Measurements from ENCODE around the gene TPSB2.

DNA sequence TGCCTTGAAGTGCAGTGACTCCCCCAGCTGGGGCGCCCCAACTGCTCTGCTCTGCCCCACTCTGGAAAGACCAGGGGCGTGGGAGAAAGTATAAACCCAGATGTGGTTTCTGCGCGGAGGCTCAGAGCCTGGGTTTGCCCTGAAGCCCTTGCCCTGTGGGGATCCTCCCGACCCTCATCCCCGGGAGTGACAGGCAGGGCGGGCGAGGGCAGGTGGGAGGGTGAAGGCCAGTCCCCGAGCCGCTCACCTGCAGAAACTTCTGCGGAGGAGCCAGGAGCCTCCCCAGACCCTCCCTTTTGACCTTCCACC lies 29.7 kb upstream of the TPSB2 start:
- TF ChIP-seq POLR2A (IDR thresholded peaks at IDR 0.05), result no peak
- TF ChIP-seq, protein P1, sequence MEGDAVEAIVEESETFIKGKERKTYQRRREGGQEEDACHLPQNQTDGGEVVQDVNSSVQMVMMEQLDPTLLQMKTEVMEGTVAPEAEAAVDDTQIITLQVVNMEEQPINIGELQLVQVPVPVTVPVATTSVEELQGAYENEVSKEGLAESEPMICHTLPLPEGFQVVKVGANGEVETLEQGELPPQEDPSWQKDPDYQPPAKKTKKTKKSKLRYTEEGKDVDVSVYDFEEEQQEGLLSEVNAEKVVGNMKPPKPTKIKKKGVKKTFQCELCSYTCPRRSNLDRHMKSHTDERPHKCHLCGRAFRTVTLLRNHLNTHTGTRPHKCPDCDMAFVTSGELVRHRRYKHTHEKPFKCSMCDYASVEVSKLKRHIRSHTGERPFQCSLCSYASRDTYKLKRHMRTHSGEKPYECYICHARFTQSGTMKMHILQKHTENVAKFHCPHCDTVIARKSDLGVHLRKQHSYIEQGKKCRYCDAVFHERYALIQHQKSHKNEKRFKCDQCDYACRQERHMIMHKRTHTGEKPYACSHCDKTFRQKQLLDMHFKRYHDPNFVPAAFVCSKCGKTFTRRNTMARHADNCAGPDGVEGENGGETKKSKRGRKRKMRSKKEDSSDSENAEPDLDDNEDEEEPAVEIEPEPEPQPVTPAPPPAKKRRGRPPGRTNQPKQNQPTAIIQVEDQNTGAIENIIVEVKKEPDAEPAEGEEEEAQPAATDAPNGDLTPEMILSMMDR (IDR thresholded peaks at IDR 0.05), result no peak
